ENCODE measurements around the gene ELFN2.

- TF ChIP-seq CTCF (IDR thresholded peaks at IDR 0.05; ENCODE audit: low read length) (no peak), EZH2 (optimal IDR thresholded peaks at IDR 0.05; ENCODE audit: low read depth, low read length) (peak; percentile 25), EZH2phosphoT487 (IDR thresholded peaks at IDR 0.05; ENCODE audit: low read length) (no peak)
Observed at GRCh38 chr22:37333724-37334460, 93.4 kb downstream of the ELFN2 start.

Data from MM.1S (cell line).